Heart left ventricle (tissue), 13 donors: ENCODE data around the gene CS.

Experiments used
- POLR2A ChIP-seq, 2 donors: fragments of 450-650 bp; IDR thresholded peaks; one replicate each; pipeline ENCODE4 v1.6.1; 2017; ENCODE audit warnings: antibody characterized with exemption in 2 of 2, mild to moderate bottlenecking in 2 of 2, moderate library complexity in 2 of 2
- TF ChIP-seq, protein P1 (sequence below), 12 donors: fragments of 200-600 bp; sonication (generic) in 4 of 12; IDR thresholded peaks; one replicate each; pipeline versions ENCODE4 v1.5.0 to v1.8.0; 2018 to 2022; ENCODE audit warnings: antibody characterized with exemption in 12 of 12, mild to moderate bottlenecking in 5 of 12
- donor health status: ischemic (EF 13 %, LVEDD 7.1; RV severe dilation, severe dysfunction).
- donor health status: DM: no; HTN: yes; CAD: no.
- donor health status: DM: no; HTN: no; CAD: no.
- donor health status: ischemic (EF 25% LVEDD 6.9; RV normal size, moderate dysfunction).
- donor health status: ischemic (EF 25% LVEDD 5.7; RV mildly dilated, moderate dysfunction).
- donor health status: ischemic (EF 35%, LVEDD 5.7; RV mildly dilated, moderate dysfunction).
- donor health status: nonischemic (EF 11% LVEDD 7.7; RV severe dilation, severe dysfunction).
- donor health status: DM: yes; HTN: yes; CAD: no.
- donor health status: PGD.
- donor health status: ischemic (EF 29% LVEDD 5.4; RV normal size, mild dysfunction).
- donor health status: nonischemic (EF 23%, LVEDD 6.1; RV moderate dilation, normal function).

GRCh38 chr12:56241424-56242303 is 58.5 kb downstream of the CS start:
- TF ChIP-seq, protein P1, sequence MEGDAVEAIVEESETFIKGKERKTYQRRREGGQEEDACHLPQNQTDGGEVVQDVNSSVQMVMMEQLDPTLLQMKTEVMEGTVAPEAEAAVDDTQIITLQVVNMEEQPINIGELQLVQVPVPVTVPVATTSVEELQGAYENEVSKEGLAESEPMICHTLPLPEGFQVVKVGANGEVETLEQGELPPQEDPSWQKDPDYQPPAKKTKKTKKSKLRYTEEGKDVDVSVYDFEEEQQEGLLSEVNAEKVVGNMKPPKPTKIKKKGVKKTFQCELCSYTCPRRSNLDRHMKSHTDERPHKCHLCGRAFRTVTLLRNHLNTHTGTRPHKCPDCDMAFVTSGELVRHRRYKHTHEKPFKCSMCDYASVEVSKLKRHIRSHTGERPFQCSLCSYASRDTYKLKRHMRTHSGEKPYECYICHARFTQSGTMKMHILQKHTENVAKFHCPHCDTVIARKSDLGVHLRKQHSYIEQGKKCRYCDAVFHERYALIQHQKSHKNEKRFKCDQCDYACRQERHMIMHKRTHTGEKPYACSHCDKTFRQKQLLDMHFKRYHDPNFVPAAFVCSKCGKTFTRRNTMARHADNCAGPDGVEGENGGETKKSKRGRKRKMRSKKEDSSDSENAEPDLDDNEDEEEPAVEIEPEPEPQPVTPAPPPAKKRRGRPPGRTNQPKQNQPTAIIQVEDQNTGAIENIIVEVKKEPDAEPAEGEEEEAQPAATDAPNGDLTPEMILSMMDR (IDR thresholded peaks at IDR 0.05): no peak
- no peak for TF ChIP-seq POLR2A (IDR thresholded peaks at IDR 0.05)
